ENCODE measurements around the gene BIN1. TPM values are rescaled to one million over a fixed set of nuclear protein-coding genes. Genes with fewer than 3 reads are reported as not detected.

BIN1 gene
- total RNA-seq, 1 donor from 2014 or later, result 33.4 TPM

- H3K27ac ChIP-seq, result no peak overlapping the region
- peaks cover 26% of the 10 kb centered on the region for H3K4me1 ChIP-seq
- no peaks in the 10 kb centered on the region for H3K36me3 ChIP-seq
- no peaks in the 10 kb centered on the region for H3K27me3 ChIP-seq
- DNase-seq (no peak), ATAC-seq (no peak)
- intact Hi-C loops (cut with DNase I), result no loop called here
- H3K9me3 ChIP-seq, result no peaks in the 10 kb centered on the region
- no peak overlapping the region for H3K4me3 ChIP-seq
- TF ChIP-seq CTCF (IDR thresholded peaks at IDR 0.05), result no peak
These were observed 15.1 kb downstream of the BIN1 start for GRCh38 chr2:127091886-127092285.

- Histone ChIP-seq H3K4me1 (peaks cover 33% of the 10 kb centered on the region), H3K9me3 (no peaks in the 10 kb centered on the region), H3K27me3 (no peaks in the 10 kb centered on the region), H3K4me3 (no peak overlapping the region), H3K36me3 (no peaks in the 10 kb centered on the region), H3K27ac (no peak overlapping the region)
- ATAC-seq (no peak), DNase-seq (no peak)
- intact Hi-C loops (cut with DNase I), result no loop called here
- TF ChIP-seq CTCF (IDR thresholded peaks at IDR 0.05), result no peak
These were observed 15.8 kb downstream of the BIN1 start for GRCh38 chr2:127091148-127091547.

GRCh38 chr2:127090281-127091120, 16.5 kb downstream of the BIN1 start:
- H3K27me3 ChIP-seq, result no peaks in the 10 kb centered on the region
- intact Hi-C loops (cut with DNase I), result no loop called here
- H3K9me3 ChIP-seq, result no peaks in the 10 kb centered on the region
- H3K27ac ChIP-seq, result no peak overlapping the region
- DNase-seq (no peak), ATAC-seq (no peak)
- H3K36me3 ChIP-seq, result no peaks in the 10 kb centered on the region
- TF ChIP-seq CTCF (IDR thresholded peaks at IDR 0.05), result no peak
- peaks cover 40% of the 10 kb centered on the region for H3K4me1 ChIP-seq
- no peak overlapping the region for H3K4me3 ChIP-seq

- no peak for DNase-seq
- Histone ChIP-seq H3K4me1 (peaks cover 41% of the 10 kb centered on the region), H3K36me3 (no peaks in the 10 kb centered on the region), H3K27ac (no peak overlapping the region), H3K9me3 (no peaks in the 10 kb centered on the region), H3K27me3 (no peaks in the 10 kb centered on the region), H3K4me3 (no peak overlapping the region)
- ATAC-seq, result no peak
- intact Hi-C loops (cut with DNase I), result no loop called here
- TF ChIP-seq CTCF (IDR thresholded peaks at IDR 0.05), result no peak
These were observed 17.3 kb downstream of the BIN1 start for GRCh38 chr2:127089478-127090235.

GRCh38 chr2:127088706-127089105, 18.2 kb downstream of the BIN1 start:
- Histone ChIP-seq H3K36me3 (no peaks in the 10 kb centered on the region), H3K9me3 (no peaks in the 10 kb centered on the region), H3K4me1 (peaks cover 44% of the 10 kb centered on the region), H3K27ac (no peak overlapping the region), H3K27me3 (no peaks in the 10 kb centered on the region), H3K4me3 (no peak overlapping the region)
- ATAC-seq (no peak), DNase-seq (no peak)
- intact Hi-C loops (cut with DNase I), result no loop called here
- TF ChIP-seq CTCF (IDR thresholded peaks at IDR 0.05), result no peak
